Measurements from ENCODE around the gene PKDREJ. TPM values are rescaled to one million over a fixed set of nuclear protein-coding genes. Genes with fewer than 3 reads are reported as not detected.

The PKDREJ gene
- total RNA-seq, 1 experiment from 2014 or later = 0.04 TPM

GRCh38 chr22:46241396-46242007, 21.6 kb downstream of the PKDREJ start:
- Histone ChIP-seq H2AFZ (ENCODE audit: low read length) (no peak overlapping the region), H2BK20ac (ENCODE audit: low read depth, low read length, poor library complexity, severe bottlenecking) (no peak overlapping the region), H3K23ac (ENCODE audit: insufficient read length, low read depth, low read length) (no peak overlapping the region), H2BK5ac (ENCODE audit: insufficient read length, low read length) (no peak overlapping the region), H3K27ac (ENCODE audit: insufficient read length, low read depth, low read length) (no peak overlapping the region), H3K4me1 (ENCODE audit: insufficient read depth, low read length) (no peaks in the 10 kb centered on the region), H2AK5ac (ENCODE audit: insufficient read length, low read length) (no peak overlapping the region), H3K4me2 (ENCODE audit: insufficient read depth, insufficient read length, low read length) (no peak overlapping the region), H3K79me2 (ENCODE audit: insufficient read depth, low read length) (no peaks in the 10 kb centered on the region), H3K79me1 (ENCODE audit: insufficient read depth, low read depth, low read length, poor library complexity, severe bottlenecking) (no peaks in the 10 kb centered on the region), H2BK120ac (ENCODE audit: low read depth, low read length, poor library complexity, severe bottlenecking) (no peak overlapping the region), H3K27me3 (ENCODE audit: insufficient read depth, low read length) (no peaks in the 10 kb centered on the region), H4K20me1 (ENCODE audit: control insufficient read depth, insufficient read depth, insufficient read length) (no peaks in the 10 kb centered on the region), H3K9me3 (ENCODE audit: control insufficient read depth, low read depth, low read length) (no peaks in the 10 kb centered on the region), H4K5ac (ENCODE audit: insufficient read length, low read depth, low read length) (no peak overlapping the region), H3K18ac (ENCODE audit: insufficient read length, low read depth, low read length) (no peak overlapping the region), H2BK12ac (ENCODE audit: insufficient read length, low read depth, low read length) (no peak overlapping the region), H4K91ac (ENCODE audit: insufficient read length, low read depth, low read length) (no peak overlapping the region), H3K14ac (ENCODE audit: insufficient read depth, low read length) (no peak overlapping the region), H3K4ac (ENCODE audit: low read depth, low read length) (no peak overlapping the region), H3T11ph (ENCODE audit: low read length) (no peak overlapping the region), H3K9ac (ENCODE audit: extremely low read depth, insufficient read length, low read length) (no peak overlapping the region), H4K8ac (replicated peaks; ENCODE audit: insufficient read length, low read depth, low read length) (no peak overlapping the region), H3K56ac (ENCODE audit: insufficient read length, low read depth, low read length) (no peak overlapping the region), H3K23me2 (ENCODE audit: insufficient read length, low read depth, low read length, poor library complexity, severe bottlenecking) (no peaks in the 10 kb centered on the region), H2BK15ac (ENCODE audit: low read depth, low read length) (no peak overlapping the region)
- no peak for TF ChIP-seq CTCF (conservative IDR thresholded peaks at IDR 0.05)
- H3K27ac Mint-ChIP-seq = no peak overlapping the region
- no CpG with 5 or more reads among the region's 5 CpGs for WGBS (ENCODE audit: extremely low coverage, insufficient read length, low lambda C conversion rate)
- DNase-seq = no peak
- H3K9me3 Mint-ChIP-seq = peaks cover 0 to 2% of the 10 kb centered on the region in 2 experiments; a peak in 2 of 5 replicates
- no peak overlapping the region for H3K4me3 Mint-ChIP-seq
- peaks cover 5 to 16% (median 9%) of the 10 kb centered on the region in 3 experiments; a peak in 5 of 7 replicates for H3K36me3 Mint-ChIP-seq (ENCODE audit: insufficient read depth in 1 of 3, low read depth in 3 of 3)
- H3K27me3 Mint-ChIP-seq (ENCODE audit: low read depth) = peaks cover 4% of the 10 kb centered on the region
- H3K4me1 Mint-ChIP-seq = no peaks in the 10 kb centered on the region

Data from H9 (cell line).